HG03095 (cell line): ENCODE data around the gene BPGM.
"Not testable (repeated sequence)": the region's sequence is repeated elsewhere in the genome, so short reads cannot be mapped to it uniquely, and the experiment has no call there.

Source experiments
- ATAC-seq: cut with Tn5 transposase; IDR thresholded peaks from one replicate; pipeline ENCODE4 v1.9.1; 2021; ENCODE audit warnings: moderate library complexity; ENCODE audit not compliant: unreplicated experiment

The BPGM gene

GRCh38 chr7:134662166-134662870 lies 15.7 kb downstream of the BPGM start:
- ATAC-seq, result no peak

- ATAC-seq, result no peak
Measured at GRCh38 chr7:134662871-134663205, 16.2 kb downstream of the BPGM start.

- ATAC-seq, result not testable (repeated sequence)
Measured at GRCh38 chr7:134665045-134665444, 18.4 kb downstream of the BPGM start.

- no peak for ATAC-seq
Measured at GRCh38 chr7:134667899-134668298, 21.2 kb downstream of the BPGM start.

- no peak for ATAC-seq
Measured at GRCh38 chr7:134669388-134669787, 22.7 kb downstream of the BPGM start.

GRCh38 chr7:134669845-134670373 lies 23.3 kb downstream of the BPGM start:
- ATAC-seq, result no peak

GRCh38 chr7:134671609-134672008 lies 25.0 kb downstream of the BPGM start:
- no peak for ATAC-seq

GRCh38 chr7:134674424-134674823 lies 27.8 kb downstream of the BPGM start:
- ATAC-seq, result no peak

- ATAC-seq, result no peak
Measured at GRCh38 chr7:134676743-134677142, 30.1 kb downstream of the BPGM start.

- no peak for ATAC-seq
Measured at GRCh38 chr7:134678115-134678514, 31.5 kb downstream of the BPGM start.

- ATAC-seq, result no peak
Measured at GRCh38 chr7:134679006-134679405, 32.4 kb downstream of the BPGM start.

- ATAC-seq, result no peak
Measured at GRCh38 chr7:134684165-134684564, 37.5 kb downstream of the BPGM start.

GRCh38 chr7:134685250-134685649 lies 38.6 kb downstream of the BPGM start:
- ATAC-seq, result no peak

- no peak for ATAC-seq
Measured at GRCh38 chr7:134686786-134687185, 40.1 kb downstream of the BPGM start.

GRCh38 chr7:134689550-134689949 lies 42.9 kb downstream of the BPGM start:
- not testable (repeated sequence) for ATAC-seq

GRCh38 chr7:134690016-134690415 lies 43.4 kb downstream of the BPGM start:
- no peak for ATAC-seq

- no peak for ATAC-seq
Measured at GRCh38 chr7:134690614-134691504, 44.2 kb downstream of the BPGM start.

- ATAC-seq, result no peak
Measured at GRCh38 chr7:134691546-134692343, 45.1 kb downstream of the BPGM start.

- ATAC-seq, result no peak
Measured at GRCh38 chr7:134692344-134692705, 45.7 kb downstream of the BPGM start.

GRCh38 chr7:134693256-134693655 lies 46.6 kb downstream of the BPGM start:
- no peak for ATAC-seq

GRCh38 chr7:134694299-134694698 lies 47.6 kb downstream of the BPGM start:
- ATAC-seq, result no peak
